Endothelial cell of hepatic sinusoid (primary cell): Measurements from ENCODE around the gene HPN.

Experiments
- in situ Hi-C: cut with HindIII; loops from 2 replicates; pipeline ENCODE4 v1.10.0; 2017; ENCODE audit warnings: low sequenced_read_pairs

The HPN gene

GRCh38 chr19:35077411-35078223, 36.1 kb downstream of the HPN start:
- in situ Hi-C loops = no loop called here

DNA sequence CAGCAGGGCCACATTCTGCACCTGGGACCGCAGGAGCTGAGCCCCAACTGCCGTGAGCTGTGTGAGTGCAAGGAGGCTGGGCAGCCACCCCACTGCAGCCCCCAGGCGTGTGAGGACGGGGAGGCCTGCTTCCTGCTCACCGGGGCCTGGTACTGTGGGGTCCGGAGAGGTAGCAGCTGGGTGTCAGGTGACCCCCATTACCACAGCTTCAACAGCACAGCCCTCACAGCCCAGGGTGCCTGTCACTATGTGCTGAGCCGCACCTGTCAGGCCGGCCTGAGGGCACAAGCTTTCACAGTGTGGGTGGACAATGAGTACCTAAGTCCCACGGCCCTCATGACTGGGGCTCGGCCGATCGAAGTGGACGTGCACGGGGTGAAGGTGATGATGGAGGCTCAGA, 38.3 kb downstream of the HPN start:
- in situ Hi-C loops = no loop called here

GRCh38 chr19:35080613-35081170, 39.2 kb downstream of the HPN start:
- in situ Hi-C loops = no loop called here

GRCh38 chr19:35081201-35081600, 39.7 kb downstream of the HPN start:
- in situ Hi-C loops = no loop called here

DNA sequence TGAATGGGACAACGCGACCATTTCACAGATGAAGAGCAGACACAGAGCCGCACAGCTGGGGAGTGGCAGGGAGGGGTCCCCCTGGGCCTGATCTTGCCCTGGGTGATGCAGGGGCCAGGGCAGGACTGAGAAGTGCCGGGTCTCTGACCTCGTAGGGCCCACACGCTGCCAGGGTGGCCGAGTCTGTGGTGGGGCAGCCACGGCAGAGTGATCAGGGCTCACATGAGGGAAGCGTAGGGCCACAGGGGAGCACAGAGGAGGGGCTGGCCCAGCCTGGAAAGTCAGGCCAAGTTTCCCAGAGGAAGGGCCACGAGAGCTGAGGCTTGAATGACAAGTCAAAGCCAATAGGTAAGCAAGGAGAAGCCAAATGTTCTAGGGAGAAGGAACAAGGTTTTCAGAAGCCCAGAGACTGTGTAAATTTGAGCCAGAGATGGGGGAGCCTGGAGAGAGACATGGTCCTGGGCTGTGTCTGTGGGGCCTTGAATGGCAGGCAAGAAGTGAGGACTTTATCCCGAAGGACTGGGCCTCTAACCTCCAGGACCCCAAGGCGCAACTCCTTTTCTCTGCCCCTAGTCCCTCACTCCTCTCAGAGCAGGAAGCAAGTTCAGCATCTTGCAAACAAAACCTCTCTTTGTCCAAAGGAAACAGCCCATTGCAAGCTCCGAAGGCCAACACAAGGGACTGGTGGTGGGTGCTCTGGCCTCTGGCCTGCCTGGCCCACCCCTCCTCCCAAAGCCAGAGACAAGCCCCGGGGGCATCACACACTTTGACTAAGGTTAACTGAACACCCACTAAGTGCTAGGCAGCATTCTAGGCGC, 42.4 kb downstream of the HPN start:
- in situ Hi-C loops = no loop called here

DNA sequence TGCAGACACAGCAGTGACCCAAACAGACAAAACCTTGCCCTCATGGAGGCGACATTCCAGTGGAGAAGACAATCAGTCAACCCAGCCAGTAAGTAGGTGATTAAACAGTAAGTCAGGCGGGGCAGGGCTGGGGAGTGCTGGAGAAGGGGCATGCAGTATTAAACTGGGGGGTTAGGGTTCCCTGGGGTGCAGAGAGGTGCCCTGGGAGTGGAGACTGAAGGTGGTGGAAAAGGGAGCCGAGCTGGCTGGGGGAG, 42.9 kb downstream of the HPN start:
- in situ Hi-C loops = no loop called here

DNA sequence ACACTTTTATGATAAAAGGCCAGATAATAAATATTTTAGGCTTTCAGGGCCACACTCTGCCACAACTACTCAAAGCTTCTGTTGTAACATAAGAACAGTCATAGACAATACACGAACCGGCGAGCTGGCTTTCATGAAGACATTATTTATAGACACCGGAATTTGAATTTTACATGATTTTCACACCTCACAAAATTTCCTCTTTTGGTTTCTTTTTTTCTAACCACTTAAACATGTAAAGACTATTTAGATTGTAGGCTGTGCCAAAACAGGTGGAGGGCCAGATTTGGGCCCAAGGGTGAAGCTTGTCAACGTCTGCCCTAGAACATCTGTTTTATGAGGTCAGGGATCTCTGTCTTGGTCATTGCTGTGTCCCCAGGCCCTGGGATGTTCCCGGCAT, 44.4 kb downstream of the HPN start:
- in situ Hi-C loops = no loop called here

- in situ Hi-C loops = no loop called here
These were observed 44.9 kb downstream of the HPN start for GRCh38 chr19:35086455-35086854.

GRCh38 chr19:35087393-35087792, 45.9 kb downstream of the HPN start:
- in situ Hi-C loops = no loop called here

DNA sequence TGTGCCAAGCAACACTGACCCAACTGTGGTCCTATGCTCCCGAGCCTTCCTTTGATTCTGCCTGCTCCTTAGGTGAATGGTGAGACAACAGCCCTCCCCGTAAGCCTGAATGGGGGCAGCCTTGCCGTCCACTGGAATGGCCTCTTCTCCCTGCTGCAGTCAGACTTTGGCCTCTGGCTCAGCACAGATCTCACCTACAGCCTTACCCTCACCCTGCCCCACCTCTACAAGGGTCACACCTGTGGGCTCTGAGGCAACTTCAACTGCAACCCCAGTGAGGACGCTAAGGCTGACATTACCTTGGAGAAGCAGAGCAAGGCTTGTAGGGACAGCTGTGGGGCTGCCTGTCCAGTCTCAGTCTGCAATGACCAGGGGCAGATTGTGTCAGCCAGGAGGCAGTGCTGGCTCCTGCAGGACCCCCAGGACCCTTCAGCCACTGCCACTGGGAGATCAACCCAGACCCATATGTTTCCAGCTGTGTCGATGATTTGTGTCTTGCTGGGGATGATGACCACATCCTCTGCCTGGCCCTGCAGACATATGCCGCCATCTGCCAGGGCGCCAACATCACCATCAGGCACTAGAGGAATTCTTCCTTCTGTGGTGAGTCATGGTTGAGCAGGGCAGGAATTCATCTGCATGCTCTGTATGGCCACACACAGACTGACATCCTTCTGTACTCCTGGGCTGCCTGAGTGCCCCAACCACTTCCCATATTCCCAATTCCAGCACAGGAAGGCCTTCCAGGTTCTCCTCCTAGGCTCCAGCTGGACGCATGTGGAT, 46.8 kb downstream of the HPN start:
- in situ Hi-C loops = no loop called here

- in situ Hi-C loops = no loop called here
These were observed 48.0 kb downstream of the HPN start for GRCh38 chr19:35089554-35089953.

GRCh38 chr19:35090160-35090505, 48.6 kb downstream of the HPN start:
- in situ Hi-C loops = no loop called here

- in situ Hi-C loops = no loop called here
These were observed 49.1 kb downstream of the HPN start for GRCh38 chr19:35090506-35091214.

DNA sequence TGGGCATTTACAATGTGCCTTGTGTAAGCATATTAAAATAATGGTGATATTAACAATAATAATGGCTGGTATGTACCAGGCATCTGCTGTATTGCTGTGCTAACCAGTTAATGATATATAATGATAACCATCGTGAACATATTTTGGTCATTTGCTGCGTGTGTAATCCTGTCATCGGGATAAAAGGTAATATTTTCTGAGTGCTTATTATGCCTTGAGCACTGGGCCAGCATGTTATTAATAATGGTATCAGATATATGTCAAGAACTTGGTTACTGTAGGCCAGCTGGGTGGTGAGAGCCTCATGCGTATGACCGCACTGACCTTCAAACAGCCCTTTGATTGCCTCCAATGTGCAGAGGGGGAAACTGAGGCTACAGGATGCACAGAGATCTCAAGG, 51.9 kb downstream of the HPN start:
- in situ Hi-C loops = no loop called here

DNA sequence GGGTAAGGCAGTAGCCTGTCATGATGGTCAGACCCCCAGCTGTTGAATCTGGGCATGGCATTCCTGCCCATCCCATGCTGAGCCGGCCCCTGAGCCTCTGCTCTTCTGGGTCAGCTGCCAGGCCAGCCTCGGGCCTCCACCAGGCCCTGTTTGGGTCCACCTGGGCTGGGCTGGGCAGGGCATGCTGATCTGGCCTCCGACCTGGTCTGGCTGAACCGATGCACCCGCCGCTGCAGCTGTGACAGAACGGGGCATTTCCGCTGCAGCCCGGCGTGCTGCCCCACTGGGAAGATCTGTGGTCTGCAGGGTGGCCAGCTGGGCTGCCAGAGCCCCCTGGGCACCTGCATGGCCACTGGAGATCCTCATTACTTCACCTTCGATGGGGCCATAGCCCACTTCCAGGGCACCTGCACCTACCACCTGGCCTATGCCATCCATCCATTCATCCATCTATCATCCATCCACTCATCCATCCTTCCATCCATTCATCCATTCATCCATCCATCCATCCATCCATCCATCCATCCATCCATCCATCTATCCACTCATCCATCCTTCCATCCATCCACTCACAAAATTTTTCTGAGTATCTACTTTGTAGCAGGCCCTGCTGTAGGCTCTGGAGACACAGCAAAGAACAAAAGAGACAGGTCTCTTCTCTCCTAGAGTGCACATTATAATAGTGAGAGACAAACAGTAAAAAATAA, 52.6 kb downstream of the HPN start:
- in situ Hi-C loops = no loop called here

GRCh38 chr19:35094656-35095055, 53.1 kb downstream of the HPN start:
- in situ Hi-C loops = no loop called here

DNA sequence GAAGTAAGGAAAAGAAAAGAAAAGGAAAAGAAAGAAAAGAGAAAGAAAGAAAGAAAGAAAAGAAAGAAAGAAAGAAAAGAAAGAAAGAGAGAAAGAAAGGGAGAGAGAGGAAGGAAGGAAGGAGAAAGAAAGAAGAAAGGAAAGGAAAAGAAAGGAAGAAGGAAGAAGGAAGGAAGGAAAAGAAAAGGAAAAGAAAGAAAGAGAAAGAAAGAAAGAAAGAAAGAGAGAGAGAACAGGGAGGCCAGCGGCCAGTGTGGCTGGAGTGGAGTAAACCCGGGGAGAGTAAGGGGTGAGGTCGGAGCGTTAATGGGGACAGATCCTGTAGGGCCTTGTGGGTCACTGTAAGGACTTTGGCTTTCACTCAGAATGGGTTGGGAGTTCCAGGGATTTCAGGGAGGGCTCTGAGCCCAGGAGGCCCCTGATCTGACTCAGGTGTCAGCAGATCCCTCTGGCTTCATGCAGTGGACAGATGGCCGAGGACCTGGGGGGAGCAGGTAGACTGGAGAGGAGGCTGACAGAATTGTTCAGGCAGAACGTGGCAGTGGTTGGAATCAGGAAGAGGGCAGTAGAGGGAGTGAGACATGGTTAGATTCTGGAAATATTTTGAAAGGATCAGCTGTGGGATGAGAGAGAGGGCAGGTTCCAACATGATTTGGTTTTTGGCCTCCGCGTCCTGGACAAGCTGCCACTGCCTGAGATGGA, 54.3 kb downstream of the HPN start:
- in situ Hi-C loops = no loop called here

- in situ Hi-C loops = no loop called here
These were observed 57.0 kb downstream of the HPN start for GRCh38 chr19:35098413-35099049.
